Measurements from ENCODE around the gene LRRD1. TPM values are rescaled to one million over a fixed set of nuclear protein-coding genes. Genes with fewer than 3 reads are reported as not detected.
A peak's percentile ranks its signal among the peaks of the same experiment; 100 is the strongest.

LRRD1 gene
- total and polyA plus RNA-seq, 2 of the 8 experiments (the other 6 are each of a cell fraction or from before 2014, with no cell fraction given) = not detected

DNA sequence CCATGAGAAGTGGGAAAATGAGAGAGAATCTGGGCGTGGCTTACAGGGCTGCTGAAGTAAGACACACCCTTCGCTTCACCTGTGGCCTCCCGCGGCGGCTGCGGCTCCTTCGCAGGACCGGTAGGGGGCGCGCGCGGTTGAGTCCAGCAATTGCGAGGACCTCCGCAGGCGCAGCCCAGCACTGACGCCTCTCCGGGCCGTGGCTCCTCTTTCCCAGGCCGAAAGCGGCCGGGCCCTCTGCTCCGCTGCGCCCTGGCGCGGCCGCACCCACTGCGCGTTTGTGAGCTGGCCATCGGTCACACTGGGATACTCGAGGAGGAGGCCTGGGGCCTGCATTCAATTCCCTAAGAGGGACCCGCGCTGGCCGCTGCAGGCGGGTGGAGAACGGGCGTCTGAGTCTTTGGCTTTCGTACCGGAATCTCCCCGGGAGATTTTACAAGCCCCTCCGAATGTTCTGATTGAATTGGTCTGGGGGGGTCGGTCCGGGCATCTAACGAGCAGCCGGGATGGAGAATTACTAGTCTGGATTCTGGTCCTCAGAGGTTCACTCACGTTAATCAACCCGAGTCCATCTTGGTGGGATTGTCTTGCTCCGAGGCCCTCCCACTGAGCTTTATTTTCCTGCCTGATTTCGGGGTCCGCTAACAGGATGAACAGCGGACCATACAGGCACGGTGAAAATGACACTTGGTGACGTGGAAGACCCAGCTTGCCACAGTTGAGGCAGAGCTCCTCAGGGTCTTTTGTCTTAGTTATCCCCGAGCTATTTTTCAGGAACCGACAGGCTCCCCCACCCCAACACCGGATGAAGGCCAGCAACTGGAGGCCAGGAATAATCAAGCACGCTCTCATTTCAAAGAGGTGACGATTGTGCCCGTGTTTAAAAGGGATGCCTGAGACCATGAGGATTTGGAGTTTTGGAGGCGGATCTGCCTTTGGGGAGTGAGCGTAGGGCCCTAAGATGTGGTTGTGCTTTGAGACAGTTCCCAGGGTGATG is at the start of gene LRRD1 (continued):
- TF ChIP-seq CHD2 (IDR thresholded peaks at IDR 0.05; ENCODE audit: low read length) (peak; percentile 44; the same call in 1 of the 2 replicates), BACH1 (IDR thresholded peaks at IDR 0.05; ENCODE audit: low read length) (no peak), PHF8 (conservative IDR thresholded peaks at IDR 0.05; ENCODE audit: low read depth, low read length) (peak; percentile 43; the same call in 1 of the 2 replicates), ZNF274 (IDR thresholded peaks at IDR 0.05; ENCODE audit: borderline replicate concordance, extremely low read depth, low read length) (no peak), SUZ12 (IDR thresholded peaks at IDR 0.05; ENCODE audit: low read length) (no peak), RXRA (IDR thresholded peaks at IDR 0.05; ENCODE audit: insufficient read depth, low read depth, low read length) (no peak), SP4 (IDR thresholded peaks at IDR 0.05; ENCODE audit: low read length) (no peak), KDM4A (IDR thresholded peaks at IDR 0.05; ENCODE audit: low read depth, low read length, severe bottlenecking) (peak; percentile 75), NRF1 (IDR thresholded peaks at IDR 0.05; ENCODE audit: low read depth, low read length) (peak; percentile 26; the same call in 1 of the 2 replicates), HDAC2 (IDR thresholded peaks at IDR 0.05; ENCODE audit: borderline replicate concordance in 1 of 2, low read depth in 2 of 2, low read length in 2 of 2) (0 out of 4 replicates have a peak, but pooled peaks of 1 of the 2 experiments have one; percentile 53), TAF1 (IDR thresholded peaks at IDR 0.05; ENCODE audit: low read depth, low read length) (peak; percentile 37; the same call in 1 of the 2 replicates), TAF7 (optimal IDR thresholded peaks at IDR 0.05; ENCODE audit: borderline replicate concordance, low read depth, low read length) (no peak), USF2 (IDR thresholded peaks at IDR 0.05; ENCODE audit: low read length) (no peak), CBX8 (IDR thresholded peaks at IDR 0.05; ENCODE audit: borderline replicate concordance, low read depth, low read length) (no peak)
- TF ChIP-seq, protein P1, sequence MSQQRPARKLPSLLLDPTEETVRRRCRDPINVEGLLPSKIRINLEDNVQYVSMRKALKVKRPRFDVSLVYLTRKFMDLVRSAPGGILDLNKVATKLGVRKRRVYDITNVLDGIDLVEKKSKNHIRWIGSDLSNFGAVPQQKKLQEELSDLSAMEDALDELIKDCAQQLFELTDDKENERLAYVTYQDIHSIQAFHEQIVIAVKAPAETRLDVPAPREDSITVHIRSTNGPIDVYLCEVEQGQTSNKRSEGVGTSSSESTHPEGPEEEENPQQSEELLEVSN (IDR thresholded peaks at IDR 0.05) = peak; percentile 47
- TF ChIP-seq, protein P2, sequence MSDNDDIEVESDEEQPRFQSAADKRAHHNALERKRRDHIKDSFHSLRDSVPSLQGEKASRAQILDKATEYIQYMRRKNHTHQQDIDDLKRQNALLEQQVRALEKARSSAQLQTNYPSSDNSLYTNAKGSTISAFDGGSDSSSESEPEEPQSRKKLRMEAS (IDR thresholded peaks at IDR 0.05) = peak; percentile 56
- TF ChIP-seq, protein P3, sequence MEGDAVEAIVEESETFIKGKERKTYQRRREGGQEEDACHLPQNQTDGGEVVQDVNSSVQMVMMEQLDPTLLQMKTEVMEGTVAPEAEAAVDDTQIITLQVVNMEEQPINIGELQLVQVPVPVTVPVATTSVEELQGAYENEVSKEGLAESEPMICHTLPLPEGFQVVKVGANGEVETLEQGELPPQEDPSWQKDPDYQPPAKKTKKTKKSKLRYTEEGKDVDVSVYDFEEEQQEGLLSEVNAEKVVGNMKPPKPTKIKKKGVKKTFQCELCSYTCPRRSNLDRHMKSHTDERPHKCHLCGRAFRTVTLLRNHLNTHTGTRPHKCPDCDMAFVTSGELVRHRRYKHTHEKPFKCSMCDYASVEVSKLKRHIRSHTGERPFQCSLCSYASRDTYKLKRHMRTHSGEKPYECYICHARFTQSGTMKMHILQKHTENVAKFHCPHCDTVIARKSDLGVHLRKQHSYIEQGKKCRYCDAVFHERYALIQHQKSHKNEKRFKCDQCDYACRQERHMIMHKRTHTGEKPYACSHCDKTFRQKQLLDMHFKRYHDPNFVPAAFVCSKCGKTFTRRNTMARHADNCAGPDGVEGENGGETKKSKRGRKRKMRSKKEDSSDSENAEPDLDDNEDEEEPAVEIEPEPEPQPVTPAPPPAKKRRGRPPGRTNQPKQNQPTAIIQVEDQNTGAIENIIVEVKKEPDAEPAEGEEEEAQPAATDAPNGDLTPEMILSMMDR (IDR thresholded peaks at IDR 0.05; ENCODE audit: control extremely low read depth in 1 of 3, insufficient read depth in 1 of 3, low read depth in 1 of 3, low read length in 3 of 3) = peak; percentile 86 to 97 (median 96)
